HepG2 (cell line): ENCODE results near the gene GRB10.

ENCODE experiments used
- IKZF1 ChIP-seq: fragments of 450-650 bp; IDR thresholded peaks from 2 replicates; pipeline ENCODE4 v1.7.1; 2016
- JUND ChIP-seq: sonication (generic); formaldehyde crosslinking; IDR thresholded peaks from 2 replicates; pipeline ENCODE4 v1.8.0; 2022; ENCODE audit warnings: mild to moderate bottlenecking, missing genetic modification reagents
- KLF6 ChIP-seq: IDR thresholded peaks from 2 replicates; pipeline ENCODE4 v1.8.0; 2016; ENCODE audit warnings: missing biosample characterization, missing genetic modification reagents
- ZFP36 ChIP-seq: fragments of 150-350 bp; IDR thresholded peaks from 2 replicates; pipeline ENCODE4 v1.6.1; 2018; ENCODE audit warnings: borderline replicate concordance, low read length, low read depth; ENCODE audit not compliant: partially characterized antibody
- ZFP36L2 ChIP-seq: sonication (generic); formaldehyde crosslinking; IDR thresholded peaks from 2 replicates; pipeline ENCODE4 v1.4.0; 2020; ENCODE audit warnings: missing genetic modification reagents
- ZNF138 ChIP-seq: sonication (generic); formaldehyde crosslinking; IDR thresholded peaks from 2 replicates; pipeline ENCODE4 v1.5.0; 2020; ENCODE audit warnings: mild to moderate bottlenecking, low read depth, missing genetic modification reagents
- ZSCAN12 ChIP-seq: sonication (generic); formaldehyde crosslinking; IDR thresholded peaks from 2 replicates; pipeline ENCODE4 v1.9.0; 2021; ENCODE audit warnings: mild to moderate bottlenecking, missing genetic modification reagents
- TF ChIP-seq, protein P1 (sequence below): sonication (generic); formaldehyde crosslinking; IDR thresholded peaks from 2 replicates; pipeline ENCODE4 v1.5.0; 2020; ENCODE audit warnings: mild to moderate bottlenecking, missing genetic modification reagents, moderate library complexity
- TF ChIP-seq, protein P2 (sequence below): sonication (generic); formaldehyde crosslinking; IDR thresholded peaks from 2 replicates; pipeline ENCODE4 v1.4.0; 2020; ENCODE audit warnings: low read depth, mild to moderate bottlenecking, missing genetic modification reagents
- TF ChIP-seq, protein P3 (sequence below): sonication (generic); formaldehyde crosslinking; IDR thresholded peaks from 2 replicates; pipeline ENCODE4 v1.4.0; 2020; ENCODE audit warnings: missing genetic modification reagents, borderline replicate concordance
- TF ChIP-seq, protein P4 (sequence below): sonication (generic); formaldehyde crosslinking; IDR thresholded peaks from 2 replicates; pipeline ENCODE4 v1.4.0; 2020; ENCODE audit warnings: missing genetic modification reagents
- TF ChIP-seq, protein P5 (sequence below): sonication (generic); formaldehyde crosslinking; IDR thresholded peaks from 2 replicates; pipeline ENCODE4 v1.8.0; 2022; ENCODE audit warnings: mild to moderate bottlenecking, missing genetic modification reagents

DNA sequence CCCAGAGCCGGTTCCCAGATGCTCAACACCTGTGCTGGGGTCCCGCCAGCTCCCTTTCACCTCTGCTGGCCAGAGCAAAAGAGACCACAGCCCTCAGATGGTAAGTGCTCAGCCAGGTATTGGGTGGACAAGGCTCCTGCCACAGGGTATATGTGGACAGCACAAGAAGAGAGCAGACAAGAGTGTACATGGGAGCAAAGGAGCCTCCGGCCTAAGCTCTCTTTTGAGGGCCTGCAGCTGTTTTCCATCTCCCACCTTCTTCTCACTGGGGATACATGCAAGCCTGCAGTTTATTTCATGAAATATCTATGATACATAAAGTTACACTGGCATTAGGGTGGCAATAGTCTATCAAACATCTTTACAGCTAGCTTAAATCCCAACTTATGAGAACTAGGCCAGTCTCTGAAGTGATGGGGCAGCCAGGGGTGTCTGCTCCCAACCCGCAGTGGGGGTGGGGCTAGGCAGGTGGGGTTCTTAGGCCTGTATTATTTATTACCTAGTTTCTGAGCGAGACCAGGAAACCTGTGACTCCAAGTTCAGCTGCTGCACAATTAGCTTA, 167.1 kb downstream of the GRB10 start:
- TF ChIP-seq ZFP36 (no peak), ZNF138 (CRISPR knock-in tag) (no peak), IKZF1 (no peak), KLF6 (CRISPR knock-in tag) (no peak), ZSCAN12 (CRISPR knock-in tag) (no peak), JUND (CRISPR knock-in tag) (no peak), ZFP36L2 (CRISPR knock-in tag) (no peak)
- TF ChIP-seq, protein P1, sequence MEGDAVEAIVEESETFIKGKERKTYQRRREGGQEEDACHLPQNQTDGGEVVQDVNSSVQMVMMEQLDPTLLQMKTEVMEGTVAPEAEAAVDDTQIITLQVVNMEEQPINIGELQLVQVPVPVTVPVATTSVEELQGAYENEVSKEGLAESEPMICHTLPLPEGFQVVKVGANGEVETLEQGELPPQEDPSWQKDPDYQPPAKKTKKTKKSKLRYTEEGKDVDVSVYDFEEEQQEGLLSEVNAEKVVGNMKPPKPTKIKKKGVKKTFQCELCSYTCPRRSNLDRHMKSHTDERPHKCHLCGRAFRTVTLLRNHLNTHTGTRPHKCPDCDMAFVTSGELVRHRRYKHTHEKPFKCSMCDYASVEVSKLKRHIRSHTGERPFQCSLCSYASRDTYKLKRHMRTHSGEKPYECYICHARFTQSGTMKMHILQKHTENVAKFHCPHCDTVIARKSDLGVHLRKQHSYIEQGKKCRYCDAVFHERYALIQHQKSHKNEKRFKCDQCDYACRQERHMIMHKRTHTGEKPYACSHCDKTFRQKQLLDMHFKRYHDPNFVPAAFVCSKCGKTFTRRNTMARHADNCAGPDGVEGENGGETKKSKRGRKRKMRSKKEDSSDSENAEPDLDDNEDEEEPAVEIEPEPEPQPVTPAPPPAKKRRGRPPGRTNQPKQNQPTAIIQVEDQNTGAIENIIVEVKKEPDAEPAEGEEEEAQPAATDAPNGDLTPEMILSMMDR: no peak
- TF ChIP-seq, protein P2, sequence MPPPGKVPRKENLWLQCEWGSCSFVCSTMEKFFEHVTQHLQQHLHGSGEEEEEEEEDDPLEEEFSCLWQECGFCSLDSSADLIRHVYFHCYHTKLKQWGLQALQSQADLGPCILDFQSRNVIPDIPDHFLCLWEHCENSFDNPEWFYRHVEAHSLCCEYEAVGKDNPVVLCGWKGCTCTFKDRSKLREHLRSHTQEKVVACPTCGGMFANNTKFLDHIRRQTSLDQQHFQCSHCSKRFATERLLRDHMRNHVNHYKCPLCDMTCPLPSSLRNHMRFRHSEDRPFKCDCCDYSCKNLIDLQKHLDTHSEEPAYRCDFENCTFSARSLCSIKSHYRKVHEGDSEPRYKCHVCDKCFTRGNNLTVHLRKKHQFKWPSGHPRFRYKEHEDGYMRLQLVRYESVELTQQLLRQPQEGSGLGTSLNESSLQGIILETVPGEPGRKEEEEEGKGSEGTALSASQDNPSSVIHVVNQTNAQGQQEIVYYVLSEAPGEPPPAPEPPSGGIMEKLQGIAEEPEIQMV (CRISPR knock-in tag): no peak
- TF ChIP-seq, protein P3, sequence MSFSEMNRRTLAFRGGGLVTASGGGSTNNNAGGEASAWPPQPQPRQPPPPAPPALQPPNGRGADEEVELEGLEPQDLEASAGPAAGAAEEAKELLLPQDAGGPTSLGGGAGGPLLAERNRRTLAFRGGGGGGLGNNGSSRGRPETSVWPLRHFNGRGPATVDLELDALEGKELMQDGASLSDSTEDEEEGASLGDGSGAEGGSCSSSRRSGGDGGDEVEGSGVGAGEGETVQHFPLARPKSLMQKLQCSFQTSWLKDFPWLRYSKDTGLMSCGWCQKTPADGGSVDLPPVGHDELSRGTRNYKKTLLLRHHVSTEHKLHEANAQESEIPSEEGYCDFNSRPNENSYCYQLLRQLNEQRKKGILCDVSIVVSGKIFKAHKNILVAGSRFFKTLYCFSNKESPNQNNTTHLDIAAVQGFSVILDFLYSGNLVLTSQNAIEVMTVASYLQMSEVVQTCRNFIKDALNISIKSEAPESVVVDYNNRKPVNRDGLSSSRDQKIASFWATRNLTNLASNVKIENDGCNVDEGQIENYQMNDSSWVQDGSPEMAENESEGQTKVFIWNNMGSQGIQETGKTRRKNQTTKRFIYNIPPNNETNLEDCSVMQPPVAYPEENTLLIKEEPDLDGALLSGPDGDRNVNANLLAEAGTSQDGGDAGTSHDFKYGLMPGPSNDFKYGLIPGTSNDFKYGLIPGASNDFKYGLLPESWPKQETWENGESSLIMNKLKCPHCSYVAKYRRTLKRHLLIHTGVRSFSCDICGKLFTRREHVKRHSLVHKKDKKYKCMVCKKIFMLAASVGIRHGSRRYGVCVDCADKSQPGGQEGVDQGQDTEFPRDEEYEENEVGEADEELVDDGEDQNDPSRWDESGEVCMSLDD (CRISPR knock-in tag): no peak
- TF ChIP-seq, protein P4, sequence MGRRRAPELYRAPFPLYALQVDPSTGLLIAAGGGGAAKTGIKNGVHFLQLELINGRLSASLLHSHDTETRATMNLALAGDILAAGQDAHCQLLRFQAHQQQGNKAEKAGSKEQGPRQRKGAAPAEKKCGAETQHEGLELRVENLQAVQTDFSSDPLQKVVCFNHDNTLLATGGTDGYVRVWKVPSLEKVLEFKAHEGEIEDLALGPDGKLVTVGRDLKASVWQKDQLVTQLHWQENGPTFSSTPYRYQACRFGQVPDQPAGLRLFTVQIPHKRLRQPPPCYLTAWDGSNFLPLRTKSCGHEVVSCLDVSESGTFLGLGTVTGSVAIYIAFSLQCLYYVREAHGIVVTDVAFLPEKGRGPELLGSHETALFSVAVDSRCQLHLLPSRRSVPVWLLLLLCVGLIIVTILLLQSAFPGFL (CRISPR knock-in tag): no peak
- TF ChIP-seq, protein P5, sequence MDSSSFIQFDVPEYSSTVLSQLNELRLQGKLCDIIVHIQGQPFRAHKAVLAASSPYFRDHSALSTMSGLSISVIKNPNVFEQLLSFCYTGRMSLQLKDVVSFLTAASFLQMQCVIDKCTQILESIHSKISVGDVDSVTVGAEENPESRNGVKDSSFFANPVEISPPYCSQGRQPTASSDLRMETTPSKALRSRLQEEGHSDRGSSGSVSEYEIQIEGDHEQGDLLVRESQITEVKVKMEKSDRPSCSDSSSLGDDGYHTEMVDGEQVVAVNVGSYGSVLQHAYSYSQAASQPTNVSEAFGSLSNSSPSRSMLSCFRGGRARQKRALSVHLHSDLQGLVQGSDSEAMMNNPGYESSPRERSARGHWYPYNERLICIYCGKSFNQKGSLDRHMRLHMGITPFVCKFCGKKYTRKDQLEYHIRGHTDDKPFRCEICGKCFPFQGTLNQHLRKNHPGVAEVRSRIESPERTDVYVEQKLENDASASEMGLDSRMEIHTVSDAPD (CRISPR knock-in tag): no peak
